HepG2 (cell line): ENCODE measurements around the gene WDR62. TPM values are rescaled to one million over a fixed set of nuclear protein-coding genes. Genes with fewer than 3 reads are reported as not detected.

ENCODE experiments used
- CCDC6 ChIP-seq: sonication (generic); formaldehyde crosslinking; IDR thresholded peaks from 2 replicates; pipeline ENCODE4 v1.8.1; 2022; ENCODE audit warnings: mild to moderate bottlenecking, missing genetic modification reagents, moderate library complexity
- CHD2 ChIP-seq: IDR thresholded peaks from 2 replicates; pipeline ENCODE4 v1.6.1; 2011; ENCODE audit warnings: low read depth, low read length, improper control_type of control experiment
- DDIT3 ChIP-seq: sonication (generic); formaldehyde crosslinking; IDR thresholded peaks from 2 replicates; pipeline ENCODE4 v1.4.0; 2020; ENCODE audit warnings: mild to moderate bottlenecking, missing genetic modification reagents
- FOXK1 ChIP-seq: sonication (generic); formaldehyde crosslinking; IDR thresholded peaks from 2 replicates; pipeline ENCODE4 v1.4.0; 2020; ENCODE audit warnings: low read depth, missing genetic modification reagents, borderline replicate concordance
- HNF1A ChIP-seq, 2 experiments: sonication (generic) in 1 of 2; formaldehyde crosslinking in 1 of 2; IDR thresholded peaks; 2 replicates each; pipeline versions ENCODE4 v1.4.0 to v1.6.1; 2016 to 2020; ENCODE audit warnings: borderline replicate concordance in 1 of 2, low read depth in 1 of 2, mild to moderate bottlenecking in 1 of 2, missing genetic modification reagents in 1 of 2
- KDM4B ChIP-seq: sonication (generic); formaldehyde crosslinking; IDR thresholded peaks from 2 replicates; pipeline ENCODE4 v1.4.0; 2020; ENCODE audit warnings: missing genetic modification reagents
- POLR2AphosphoS5 ChIP-seq: IDR thresholded peaks from 2 replicates; pipeline ENCODE4 v1.6.1; 2012; ENCODE audit warnings: low read depth, low read length
- RBFOX2 ChIP-seq: fragments of 200-400 bp; formaldehyde crosslinking; IDR thresholded peaks from 2 replicates; pipeline ENCODE4 v1.6.1; 2017; ENCODE audit warnings: low read depth, mild to moderate bottlenecking, low read length
- SNAPC2 ChIP-seq: sonication (generic); formaldehyde crosslinking; IDR thresholded peaks from 2 replicates; pipeline ENCODE4 v1.8.1; 2022; ENCODE audit warnings: mild to moderate bottlenecking, missing genetic modification reagents
- TARDBP ChIP-seq: sonication (generic); formaldehyde crosslinking; IDR thresholded peaks from 2 replicates; pipeline ENCODE4 v1.8.0; 2022; ENCODE audit warnings: mild to moderate bottlenecking, missing genetic modification reagents
- ZNF224 ChIP-seq: sonication (generic); formaldehyde crosslinking; IDR thresholded peaks from 2 replicates; pipeline ENCODE4 v1.5.0; 2020; ENCODE audit warnings: mild to moderate bottlenecking, missing genetic modification reagents
- ZNF260 ChIP-seq: sonication (generic); formaldehyde crosslinking; IDR thresholded peaks from 2 replicates; pipeline ENCODE4 v1.4.0; 2020; ENCODE audit warnings: missing genetic modification reagents, low read depth, mild to moderate bottlenecking, borderline replicate concordance
- ZNF609 ChIP-seq: sonication (generic); formaldehyde crosslinking; IDR thresholded peaks from 2 replicates; pipeline ENCODE4 v1.4.0; 2020; ENCODE audit warnings: mild to moderate bottlenecking, missing genetic modification reagents, borderline replicate concordance
- ZNF720 ChIP-seq: sonication (generic); formaldehyde crosslinking; IDR thresholded peaks from 2 replicates; pipeline ENCODE4 v1.4.0; 2020; ENCODE audit warnings: missing genetic modification reagents
- ZNF746 ChIP-seq: sonication (generic); formaldehyde crosslinking; IDR thresholded peaks from 2 replicates; pipeline ENCODE4 v1.8.0; 2022; ENCODE audit warnings: mild to moderate bottlenecking, missing genetic modification reagents
- ZSCAN31 ChIP-seq: sonication (generic); formaldehyde crosslinking; IDR thresholded peaks from 2 replicates; pipeline ENCODE4 v1.5.0; 2020; ENCODE audit warnings: low read depth, mild to moderate bottlenecking, missing genetic modification reagents
- polyA plus RNA-seq, 8 experiments: library from polyadenylated mRNA; depleted of rRNA in 3 of 8; stranded (reverse) in 7 of 8; unstranded in 1 of 8; fragments of >200 nt; fragmentation: Illumina TruSeq in 4 of 8; extraction: Trizol in 4 of 8; gene quantifications; 2 replicates each; pipeline versions ENCODE4 v1.2.1 to v1.2.3, GENCODE V29; 2011 to 2016; ENCODE audit warnings: low read depth in 4 of 8, missing spikeins in 1 of 8, mixed read lengths in 1 of 8; ENCODE audit not compliant: insufficient read depth in 1 of 8
- total RNA-seq, 5 experiments: library from RNA; depleted of rRNA; stranded (reverse); fragments of >200 nt; fragmentation: Illumina TruSeq; extraction: Trizol; gene quantifications; 2 replicates each; pipeline ENCODE4 v1.2.3, GENCODE V29; 2016; ENCODE audit warnings: low read depth in 1 of 5
- TF ChIP-seq, protein P1 (sequence below): IDR thresholded peaks from 2 replicates; pipeline ENCODE4 v1.6.1; 2016; ENCODE audit warnings: low read depth, borderline replicate concordance
- TF ChIP-seq, protein P2 (sequence below): sonication (generic); formaldehyde crosslinking; IDR thresholded peaks from 2 replicates; pipeline ENCODE4 v1.5.0; 2020; ENCODE audit warnings: missing genetic modification reagents

The WDR62 gene
- total and polyA plus RNA-seq, 2 of the 13 experiments (the other 11 are each of a cell fraction or from before 2014, with no cell fraction given) = 5.8 to 12.5 TPM

DNA sequence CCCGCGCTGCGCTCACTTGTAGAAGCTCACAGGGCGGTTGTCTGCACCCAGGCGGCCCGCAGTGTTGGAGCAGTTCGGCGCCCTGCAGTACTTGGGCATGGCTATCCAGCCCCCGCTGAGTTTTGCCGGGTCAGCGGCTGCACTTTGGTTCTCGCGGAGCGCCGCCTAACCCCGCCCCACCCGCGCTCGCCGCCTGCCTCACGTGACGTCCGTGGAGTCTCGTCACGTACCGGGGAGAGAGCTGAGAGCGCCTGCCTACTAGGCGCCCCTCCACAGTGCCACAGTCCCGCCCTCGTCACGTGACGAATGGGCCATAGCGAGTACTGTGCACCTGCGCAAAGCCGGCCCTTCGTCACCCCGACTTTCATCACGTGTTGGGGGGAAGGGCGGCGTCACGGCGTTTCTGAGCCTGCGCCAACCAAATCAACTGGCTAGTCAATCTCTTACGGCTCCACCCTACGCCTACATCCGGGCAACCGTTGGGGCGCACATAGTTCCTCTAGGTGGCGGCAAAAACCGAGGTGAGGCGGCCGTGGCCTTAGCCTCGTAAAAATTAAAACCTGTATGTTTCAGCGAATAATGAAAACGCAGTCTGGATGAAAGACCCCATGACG, 471 bp upstream of the WDR62 start, which contains the start of gene THAP8 (continued):
- TF ChIP-seq HNF1A (IDR thresholded peaks at IDR 0.05; ENCODE audit: low read depth) (no peak), HNF1A (CRISPR knock-in tag; IDR thresholded peaks at IDR 0.05; ENCODE audit: borderline replicate concordance) (no peak; the same call in 1 of the 2 replicates), ZNF609 (CRISPR knock-in tag) (peak; percentile 55; the same call in 1 of the 2 replicates), CHD2 (peak; percentile 72; the same call in 1 of the 2 replicates), ZNF720 (CRISPR knock-in tag) (no peak), DDIT3 (CRISPR knock-in tag) (no peak), SNAPC2 (CRISPR knock-in tag) (peak; percentile 80; the same call in 1 of the 2 replicates), ZNF746 (CRISPR knock-in tag) (peak; percentile 85), ZSCAN31 (CRISPR knock-in tag) (peak; percentile 82; the same call in 1 of the 2 replicates), CCDC6 (CRISPR knock-in tag) (peak; percentile 26; the same call in 1 of the 2 replicates), ZNF224 (peak; percentile 82; the same call in 1 of the 2 replicates), RBFOX2 (peak; percentile 89), FOXK1 (CRISPR knock-in tag) (peak; percentile 57; the same call in 1 of the 2 replicates), TARDBP (CRISPR knock-in tag) (peak; percentile 40), POLR2AphosphoS5 (peak; percentile 66), KDM4B (CRISPR knock-in tag) (no peak; the same call in 1 of the 2 replicates), ZNF260 (CRISPR knock-in tag) (no peak)
- TF ChIP-seq, protein P1, sequence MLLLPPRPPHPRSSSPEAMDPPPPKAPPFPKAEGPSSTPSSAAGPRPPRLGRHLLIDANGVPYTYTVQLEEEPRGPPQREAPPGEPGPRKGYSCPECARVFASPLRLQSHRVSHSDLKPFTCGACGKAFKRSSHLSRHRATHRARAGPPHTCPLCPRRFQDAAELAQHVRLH (CRISPR knock-in tag) = peak; percentile 59; the same call in 1 of the 2 replicates
- TF ChIP-seq, protein P2, sequence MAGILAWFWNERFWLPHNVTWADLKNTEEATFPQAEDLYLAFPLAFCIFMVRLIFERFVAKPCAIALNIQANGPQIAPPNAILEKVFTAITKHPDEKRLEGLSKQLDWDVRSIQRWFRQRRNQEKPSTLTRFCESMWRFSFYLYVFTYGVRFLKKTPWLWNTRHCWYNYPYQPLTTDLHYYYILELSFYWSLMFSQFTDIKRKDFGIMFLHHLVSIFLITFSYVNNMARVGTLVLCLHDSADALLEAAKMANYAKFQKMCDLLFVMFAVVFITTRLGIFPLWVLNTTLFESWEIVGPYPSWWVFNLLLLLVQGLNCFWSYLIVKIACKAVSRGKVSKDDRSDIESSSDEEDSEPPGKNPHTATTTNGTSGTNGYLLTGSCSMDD = no peak
